ENCODE measurements around the gene IL36G.

DNA sequence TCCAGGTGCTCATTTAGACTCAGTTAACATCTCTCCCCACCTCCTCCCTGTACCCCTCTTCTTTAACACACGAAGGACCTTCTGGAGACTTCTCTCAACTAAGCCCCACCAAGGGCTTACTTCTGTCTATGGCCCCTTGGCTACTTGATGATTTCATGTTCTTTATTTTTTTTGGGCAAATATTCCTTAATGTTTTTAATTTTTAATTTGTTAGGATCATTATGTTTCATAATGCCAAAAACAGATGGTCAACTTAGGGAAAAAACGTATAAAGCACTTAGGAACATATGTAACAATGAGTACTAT lies 40.9 kb upstream of the IL36G start:
- TF ChIP-seq CTCF (conservative IDR thresholded peaks at IDR 0.05 in 1 of 2, IDR thresholded peaks at IDR 0.05 in 1 of 2; ENCODE audit: low read depth in 1 of 2, low read length in 2 of 2) (no peak), EZH2 (IDR thresholded peaks at IDR 0.05; ENCODE audit: low read length, missing control alignments) (no peak)
